SK-N-SH (cell line): ENCODE data around the gene ATXN7L3B.

Experiments
- EZH2phosphoT487 ChIP-seq: fragments of 200-600 bp; sonication (generic); IDR thresholded peaks from 2 replicates; pipeline ENCODE4 v1.6.1; 2017; ENCODE audit warnings: low read depth, mixed run types, mild to moderate bottlenecking, antibody characterized with exemption, moderate library complexity, borderline replicate concordance
- GABPA ChIP-seq: IDR thresholded peaks from 2 replicates; pipeline ENCODE4 v1.4.0; 2012; ENCODE audit warnings: low read depth, mild to moderate bottlenecking
- RFX5 ChIP-seq: IDR thresholded peaks from 2 replicates; pipeline ENCODE4 v1.6.1; 2012; ENCODE audit warnings: mild to moderate bottlenecking, improper control_type of control experiment, low read length
- TCF12 ChIP-seq: IDR thresholded peaks from 2 replicates; pipeline ENCODE4 v1.4.0; 2012
- TF ChIP-seq, protein P1 (sequence below): fragments of 200-600 bp; sonication (generic); IDR thresholded peaks from 2 replicates; pipeline ENCODE4 v1.6.1; 2017; ENCODE audit warnings: antibody characterized with exemption, mild to moderate bottlenecking, moderate library complexity
- TF ChIP-seq, protein P2 (sequence below): IDR thresholded peaks from 2 replicates; pipeline ENCODE4 v1.6.1; 2012; ENCODE audit warnings: mild to moderate bottlenecking, low read depth, low read length, moderate library complexity
- TF ChIP-seq, protein P3 (sequence below): IDR thresholded peaks from 2 replicates; pipeline ENCODE4 v1.4.0; 2012; ENCODE audit warnings: low read depth

DNA sequence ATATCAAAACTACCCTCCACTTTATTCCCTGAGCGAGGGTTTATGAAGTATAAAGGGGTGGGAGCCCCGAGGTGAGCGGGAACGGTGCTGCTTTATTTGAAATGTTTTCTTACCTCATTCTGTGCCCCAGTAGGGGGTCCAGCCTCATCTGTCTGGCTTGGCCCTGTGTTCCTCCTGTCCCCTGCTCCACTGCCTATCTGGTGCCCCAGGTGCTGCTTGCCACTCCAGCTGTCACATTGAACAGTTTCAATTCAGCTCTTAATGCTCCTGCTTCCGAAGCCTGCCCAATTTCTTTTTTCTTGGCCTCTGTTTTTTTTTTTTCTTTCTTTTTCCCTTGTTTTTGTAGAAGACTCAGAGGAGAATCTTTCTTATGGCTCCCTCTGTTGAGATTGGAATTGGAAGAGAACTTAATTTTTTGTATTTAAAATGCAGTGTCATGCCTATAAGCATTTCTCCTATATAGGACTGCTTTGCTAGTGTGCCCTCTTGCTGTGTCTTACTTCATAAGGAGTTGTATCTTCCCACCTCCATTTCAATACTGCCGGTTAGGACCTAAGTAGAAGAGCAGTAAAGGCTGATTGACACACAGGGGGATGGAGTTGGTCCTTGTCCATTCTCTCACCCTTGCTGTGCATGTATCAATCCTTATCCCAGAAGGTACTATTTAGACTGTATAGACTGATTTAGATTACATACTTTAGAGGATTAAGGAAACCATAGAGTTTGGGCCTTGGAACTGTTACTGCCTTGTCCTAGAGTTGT is 2.3 kb downstream of the ATXN7L3B start:
- no peak for TF ChIP-seq GABPA
- TF ChIP-seq, protein P1, sequence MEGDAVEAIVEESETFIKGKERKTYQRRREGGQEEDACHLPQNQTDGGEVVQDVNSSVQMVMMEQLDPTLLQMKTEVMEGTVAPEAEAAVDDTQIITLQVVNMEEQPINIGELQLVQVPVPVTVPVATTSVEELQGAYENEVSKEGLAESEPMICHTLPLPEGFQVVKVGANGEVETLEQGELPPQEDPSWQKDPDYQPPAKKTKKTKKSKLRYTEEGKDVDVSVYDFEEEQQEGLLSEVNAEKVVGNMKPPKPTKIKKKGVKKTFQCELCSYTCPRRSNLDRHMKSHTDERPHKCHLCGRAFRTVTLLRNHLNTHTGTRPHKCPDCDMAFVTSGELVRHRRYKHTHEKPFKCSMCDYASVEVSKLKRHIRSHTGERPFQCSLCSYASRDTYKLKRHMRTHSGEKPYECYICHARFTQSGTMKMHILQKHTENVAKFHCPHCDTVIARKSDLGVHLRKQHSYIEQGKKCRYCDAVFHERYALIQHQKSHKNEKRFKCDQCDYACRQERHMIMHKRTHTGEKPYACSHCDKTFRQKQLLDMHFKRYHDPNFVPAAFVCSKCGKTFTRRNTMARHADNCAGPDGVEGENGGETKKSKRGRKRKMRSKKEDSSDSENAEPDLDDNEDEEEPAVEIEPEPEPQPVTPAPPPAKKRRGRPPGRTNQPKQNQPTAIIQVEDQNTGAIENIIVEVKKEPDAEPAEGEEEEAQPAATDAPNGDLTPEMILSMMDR: no peak
- no peak for TF ChIP-seq TCF12
- TF ChIP-seq RFX5: no peak
- no peak for TF ChIP-seq EZH2phosphoT487
- TF ChIP-seq, protein P2, sequence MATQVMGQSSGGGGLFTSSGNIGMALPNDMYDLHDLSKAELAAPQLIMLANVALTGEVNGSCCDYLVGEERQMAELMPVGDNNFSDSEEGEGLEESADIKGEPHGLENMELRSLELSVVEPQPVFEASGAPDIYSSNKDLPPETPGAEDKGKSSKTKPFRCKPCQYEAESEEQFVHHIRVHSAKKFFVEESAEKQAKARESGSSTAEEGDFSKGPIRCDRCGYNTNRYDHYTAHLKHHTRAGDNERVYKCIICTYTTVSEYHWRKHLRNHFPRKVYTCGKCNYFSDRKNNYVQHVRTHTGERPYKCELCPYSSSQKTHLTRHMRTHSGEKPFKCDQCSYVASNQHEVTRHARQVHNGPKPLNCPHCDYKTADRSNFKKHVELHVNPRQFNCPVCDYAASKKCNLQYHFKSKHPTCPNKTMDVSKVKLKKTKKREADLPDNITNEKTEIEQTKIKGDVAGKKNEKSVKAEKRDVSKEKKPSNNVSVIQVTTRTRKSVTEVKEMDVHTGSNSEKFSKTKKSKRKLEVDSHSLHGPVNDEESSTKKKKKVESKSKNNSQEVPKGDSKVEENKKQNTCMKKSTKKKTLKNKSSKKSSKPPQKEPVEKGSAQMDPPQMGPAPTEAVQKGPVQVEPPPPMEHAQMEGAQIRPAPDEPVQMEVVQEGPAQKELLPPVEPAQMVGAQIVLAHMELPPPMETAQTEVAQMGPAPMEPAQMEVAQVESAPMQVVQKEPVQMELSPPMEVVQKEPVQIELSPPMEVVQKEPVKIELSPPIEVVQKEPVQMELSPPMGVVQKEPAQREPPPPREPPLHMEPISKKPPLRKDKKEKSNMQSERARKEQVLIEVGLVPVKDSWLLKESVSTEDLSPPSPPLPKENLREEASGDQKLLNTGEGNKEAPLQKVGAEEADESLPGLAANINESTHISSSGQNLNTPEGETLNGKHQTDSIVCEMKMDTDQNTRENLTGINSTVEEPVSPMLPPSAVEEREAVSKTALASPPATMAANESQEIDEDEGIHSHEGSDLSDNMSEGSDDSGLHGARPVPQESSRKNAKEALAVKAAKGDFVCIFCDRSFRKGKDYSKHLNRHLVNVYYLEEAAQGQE: no peak
- TF ChIP-seq, protein P3, sequence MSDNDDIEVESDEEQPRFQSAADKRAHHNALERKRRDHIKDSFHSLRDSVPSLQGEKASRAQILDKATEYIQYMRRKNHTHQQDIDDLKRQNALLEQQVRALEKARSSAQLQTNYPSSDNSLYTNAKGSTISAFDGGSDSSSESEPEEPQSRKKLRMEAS: no peak
